Activated naive CD8-positive, alpha-beta T cell (primary cell): ENCODE data around the gene CD6.
"Not testable (repeated sequence)": the region's sequence is repeated elsewhere in the genome, so short reads cannot be mapped to it uniquely, and the experiment has no call there.

Experiments used
- H3K27ac Mint-ChIP-seq: one replicate; pipeline ENCODE4 v1.8.0; 2021; ENCODE audit warnings: mixed read lengths
- H3K27me3 Mint-ChIP-seq: one replicate; pipeline ENCODE4 v1.8.0; 2021; ENCODE audit warnings: mixed read lengths
- H3K36me3 Mint-ChIP-seq: one replicate; pipeline ENCODE4 v1.8.0; 2021; ENCODE audit warnings: mixed read lengths
- H3K4me1 Mint-ChIP-seq: one replicate; pipeline ENCODE4 v1.8.0; 2021; ENCODE audit warnings: low read depth, mixed read lengths
- H3K4me3 Mint-ChIP-seq: one replicate; pipeline ENCODE4 v1.8.0; 2021; ENCODE audit warnings: mild to moderate bottlenecking, mixed read lengths
- H3K9me3 Mint-ChIP-seq: one replicate; pipeline ENCODE4 v1.8.0; 2021; ENCODE audit warnings: low read depth, mixed read lengths

Gene CD6

DNA sequence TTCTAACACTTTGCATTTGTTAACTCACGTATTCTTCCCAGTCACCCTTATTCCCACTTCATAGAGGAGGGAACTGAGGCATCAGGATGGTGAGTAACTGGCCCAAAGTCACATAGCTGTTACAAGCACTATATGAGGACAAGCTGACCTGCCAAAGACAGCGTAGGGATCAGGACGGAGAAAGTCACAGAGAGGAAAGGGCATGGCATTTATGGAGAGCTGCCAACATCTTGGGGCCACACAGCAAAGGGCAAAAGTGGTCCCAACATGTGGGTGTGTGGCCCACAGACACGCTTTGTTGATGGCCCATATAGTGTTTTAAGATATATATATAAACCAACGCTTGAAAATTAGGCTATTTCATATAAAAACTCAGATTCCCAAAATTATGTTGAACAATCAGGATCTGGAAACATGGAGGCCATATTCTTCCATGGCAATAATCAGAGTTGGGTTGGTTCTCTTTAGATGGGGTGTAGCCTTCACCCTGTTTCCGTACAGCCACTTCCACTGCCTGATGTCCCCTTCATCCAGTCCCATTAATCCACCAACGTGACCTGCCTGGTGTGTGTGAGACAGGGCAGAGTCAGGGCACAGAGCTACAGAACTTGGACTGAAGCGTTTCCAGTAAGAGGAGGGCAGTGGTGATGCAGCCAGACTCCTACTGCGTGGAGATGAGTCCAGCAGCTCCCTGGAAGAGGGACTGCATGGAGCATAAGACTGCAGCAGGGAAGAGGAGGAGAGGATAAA is 90.9 kb downstream of the CD6 start:
- H3K4me3 Mint-ChIP-seq = peak overlapping the region; percentile 59
- peaks cover 83% of the 10 kb centered on the region for H3K4me1 Mint-ChIP-seq
- H3K36me3 Mint-ChIP-seq = peaks cover 19% of the 10 kb centered on the region

DNA sequence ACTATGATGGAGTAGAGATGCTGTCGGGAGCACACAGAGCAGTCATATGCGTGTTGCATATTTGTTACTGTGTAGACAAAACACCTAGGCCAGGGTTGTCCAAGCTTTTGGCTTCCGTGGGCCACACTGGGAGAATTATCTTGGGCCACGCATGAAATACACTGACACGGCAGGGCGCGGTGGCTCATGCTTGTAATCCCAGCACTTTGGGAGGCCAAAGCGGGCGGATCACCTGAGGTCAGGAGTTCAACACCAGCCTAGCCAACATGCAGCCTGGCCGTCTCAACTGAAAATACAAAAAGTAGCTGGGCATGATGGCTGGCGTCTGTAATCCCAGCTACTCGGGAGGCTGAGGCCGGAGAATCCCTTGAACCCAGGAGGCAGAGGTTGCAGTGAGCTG is 93.8 kb downstream of the CD6 start:
- not testable (repeated sequence) for H3K27me3 Mint-ChIP-seq, H3K9me3 Mint-ChIP-seq
- H3K4me1 Mint-ChIP-seq = peaks cover 84% of the 10 kb centered on the region
- peak overlapping the region; percentile 77 for H3K4me3 Mint-ChIP-seq
- peaks cover 14% of the 10 kb centered on the region for H3K36me3 Mint-ChIP-seq
- H3K27ac Mint-ChIP-seq = peak overlapping the region; percentile 89

More for the DNA sequence above, 90.9 kb downstream of the CD6 start:
- Mint-ChIP-seq H3K9me3 (no peaks in the 10 kb centered on the region), H3K27me3 (no peaks in the 10 kb centered on the region), H3K27ac (peak overlapping the region; percentile 95)

DNA sequence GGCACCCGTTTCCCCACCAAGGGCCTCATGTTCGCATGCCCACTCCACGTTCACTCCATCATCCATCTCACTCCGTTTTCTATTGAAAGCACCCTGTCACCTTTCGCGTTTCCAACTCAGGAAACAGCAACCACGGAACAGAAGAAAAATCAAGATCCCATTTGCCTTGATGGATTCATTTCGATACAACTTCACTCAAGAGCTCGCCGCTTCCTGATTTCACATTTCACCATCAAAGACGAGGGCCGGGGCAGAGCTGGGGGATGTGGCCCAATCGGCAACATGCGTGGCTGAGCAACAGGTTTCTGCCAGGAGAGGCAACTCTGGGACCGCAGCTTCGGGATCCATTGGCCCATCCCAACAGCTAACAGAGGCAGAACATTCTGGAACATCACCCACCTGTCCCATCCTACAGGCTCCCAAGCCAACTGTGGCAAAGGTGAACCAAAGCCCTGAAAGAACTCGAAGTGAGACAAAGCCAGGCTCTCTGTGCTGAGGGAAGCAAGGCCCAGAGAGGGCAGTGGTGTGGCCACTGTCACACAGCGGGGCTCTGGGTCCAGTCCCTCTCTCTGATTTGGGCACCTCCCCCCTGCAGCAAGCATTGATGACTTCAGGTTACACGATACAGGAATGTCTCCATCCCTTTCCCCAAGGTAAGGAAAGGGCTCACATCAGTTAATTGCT is 94.6 kb downstream of the CD6 start:
- H3K27me3 Mint-ChIP-seq = no peaks in the 10 kb centered on the region
- H3K36me3 Mint-ChIP-seq = peaks cover 14% of the 10 kb centered on the region
- H3K9me3 Mint-ChIP-seq = no peaks in the 10 kb centered on the region
- peak overlapping the region; percentile 77 for H3K4me3 Mint-ChIP-seq
- H3K27ac Mint-ChIP-seq = peak overlapping the region; percentile 89
- peaks cover 84% of the 10 kb centered on the region for H3K4me1 Mint-ChIP-seq

DNA sequence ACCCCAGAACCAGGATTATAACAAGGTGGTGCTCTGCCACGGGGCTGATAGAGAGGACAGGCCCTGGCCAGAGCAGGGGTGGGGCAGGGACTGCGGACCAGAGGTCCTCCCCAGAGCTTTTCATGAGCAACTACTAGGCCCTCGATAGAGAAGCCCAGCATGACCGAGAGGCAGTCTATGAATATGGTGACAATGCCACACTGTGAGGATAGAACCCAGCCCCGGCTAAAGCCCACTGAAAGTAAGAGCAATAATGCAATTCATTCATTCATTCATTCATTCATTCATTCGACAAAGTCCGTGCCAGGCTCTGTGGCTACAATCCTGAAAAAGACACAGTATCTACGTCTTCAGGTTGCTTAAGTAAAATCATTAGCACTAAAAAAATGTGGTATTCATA is 95.2 kb downstream of the CD6 start:
- Mint-ChIP-seq H3K4me1 (peaks cover 86% of the 10 kb centered on the region), H3K27ac (peak overlapping the region; percentile 89), H3K27me3 (no peaks in the 10 kb centered on the region), H3K4me3 (no peak overlapping the region), H3K36me3 (peaks cover 13% of the 10 kb centered on the region), H3K9me3 (no peaks in the 10 kb centered on the region)

DNA sequence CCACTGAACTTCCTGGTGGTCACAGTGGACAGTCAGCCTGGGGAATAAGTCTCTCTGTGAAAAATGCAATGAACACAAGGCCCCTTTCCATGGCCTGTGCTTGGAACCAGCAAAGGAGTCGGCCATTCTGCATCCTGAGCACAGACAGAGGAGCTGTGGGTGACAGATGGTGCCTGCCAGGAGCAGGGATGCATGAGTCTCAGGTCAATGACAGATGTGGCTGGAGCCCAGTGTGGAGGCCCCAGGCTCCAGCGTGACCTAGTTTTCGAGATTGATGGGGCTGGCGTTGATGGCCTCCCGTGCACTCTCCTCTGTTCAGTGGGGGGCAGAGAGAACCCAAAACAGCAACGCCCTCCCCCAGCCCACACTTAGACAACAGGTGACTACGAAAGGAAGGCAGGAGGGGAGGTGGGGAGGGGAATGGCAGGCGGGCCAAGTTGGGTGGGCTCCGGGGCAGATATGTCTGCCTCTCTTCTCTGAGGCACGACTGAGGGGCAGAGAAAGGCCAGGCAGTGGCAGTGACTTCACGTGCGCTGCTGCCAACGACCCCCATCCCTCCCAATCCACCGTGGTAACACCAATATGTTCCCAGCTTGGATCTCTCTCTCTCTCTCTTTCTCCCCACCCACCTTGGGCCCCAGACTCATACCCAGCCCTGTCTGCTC is 96.4 kb downstream of the CD6 start:
- no peaks in the 10 kb centered on the region for H3K27me3 Mint-ChIP-seq
- no peak overlapping the region for H3K4me3 Mint-ChIP-seq
- H3K9me3 Mint-ChIP-seq = no peaks in the 10 kb centered on the region
- H3K36me3 Mint-ChIP-seq = peaks cover 10% of the 10 kb centered on the region
- H3K4me1 Mint-ChIP-seq = peaks cover 84% of the 10 kb centered on the region
- H3K27ac Mint-ChIP-seq = peak overlapping the region; percentile 54

DNA sequence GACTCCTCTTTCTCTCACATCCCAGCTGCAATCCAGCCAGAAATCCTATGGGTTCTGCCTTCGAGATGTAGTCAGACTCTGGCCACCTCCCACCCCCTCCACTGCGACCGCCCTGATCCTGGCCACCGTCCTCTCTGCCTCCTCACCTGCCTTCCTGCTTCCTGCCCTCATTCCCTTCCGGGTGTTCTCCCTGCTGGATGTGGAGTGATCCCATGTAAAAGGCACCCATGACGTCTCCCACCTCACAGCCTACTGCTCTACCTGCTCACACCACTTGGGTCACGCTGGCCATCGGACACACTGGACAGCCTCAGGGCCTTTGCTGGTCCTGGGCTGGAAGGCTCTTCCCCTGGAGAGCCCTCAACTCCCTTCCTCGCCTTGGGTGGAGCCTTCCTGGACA is 97.1 kb downstream of the CD6 start:
- no peaks in the 10 kb centered on the region for H3K27me3 Mint-ChIP-seq
- no peak overlapping the region for H3K4me3 Mint-ChIP-seq
- no peaks in the 10 kb centered on the region for H3K9me3 Mint-ChIP-seq
- H3K4me1 Mint-ChIP-seq = peaks cover 83% of the 10 kb centered on the region
- H3K36me3 Mint-ChIP-seq = peaks cover 8% of the 10 kb centered on the region
- H3K27ac Mint-ChIP-seq = no peak overlapping the region

DNA sequence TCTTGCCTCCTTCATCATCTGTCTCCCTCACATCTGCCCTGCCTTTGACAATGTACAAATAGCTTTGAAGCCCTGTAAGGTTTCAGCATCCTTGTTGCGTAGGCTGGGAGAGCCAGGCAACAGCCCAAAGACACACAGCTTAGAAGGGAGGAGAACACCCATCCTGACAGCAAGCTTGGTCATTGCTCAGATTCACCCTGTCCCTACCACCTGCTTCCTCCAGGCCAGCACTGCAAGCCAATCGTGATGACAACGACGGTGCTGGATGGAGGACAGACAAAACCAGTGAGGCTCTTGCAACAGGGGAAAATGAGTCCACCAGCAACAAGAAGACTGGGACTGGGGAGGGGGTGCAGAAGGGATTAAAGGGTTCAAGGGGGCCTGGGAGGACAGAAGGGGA is 97.9 kb downstream of the CD6 start:
- H3K27me3 Mint-ChIP-seq = no peaks in the 10 kb centered on the region
- H3K9me3 Mint-ChIP-seq = no peaks in the 10 kb centered on the region
- H3K4me1 Mint-ChIP-seq = peaks cover 86% of the 10 kb centered on the region
- peak overlapping the region; percentile 72 for H3K27ac Mint-ChIP-seq
- peak overlapping the region; percentile 13 for H3K4me3 Mint-ChIP-seq
- peaks cover 8% of the 10 kb centered on the region for H3K36me3 Mint-ChIP-seq
